Islet of Langerhans (tissue), 1 donor: ENCODE measurements around the gene OR8B3.
"Not testable (repeated sequence)": the region's sequence is repeated elsewhere in the genome, so short reads cannot be mapped to it uniquely, and the experiment has no call there.

ENCODE experiments used
- FAIRE-seq: peaks from one replicate; lab custom pipeline; 2011; peaks lifted over from hg19 to GRCh38; lab: Jason Lieb, UNC

OR8B3 gene, protein sequence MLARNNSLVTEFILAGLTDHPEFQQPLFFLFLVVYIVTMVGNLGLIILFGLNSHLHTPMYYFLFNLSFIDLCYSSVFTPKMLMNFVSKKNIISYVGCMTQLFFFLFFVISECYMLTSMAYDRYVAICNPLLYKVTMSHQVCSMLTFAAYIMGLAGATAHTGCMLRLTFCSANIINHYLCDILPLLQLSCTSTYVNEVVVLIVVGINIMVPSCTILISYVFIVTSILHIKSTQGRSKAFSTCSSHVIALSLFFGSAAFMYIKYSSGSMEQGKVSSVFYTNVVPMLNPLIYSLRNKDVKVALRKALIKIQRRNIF

DNA sequence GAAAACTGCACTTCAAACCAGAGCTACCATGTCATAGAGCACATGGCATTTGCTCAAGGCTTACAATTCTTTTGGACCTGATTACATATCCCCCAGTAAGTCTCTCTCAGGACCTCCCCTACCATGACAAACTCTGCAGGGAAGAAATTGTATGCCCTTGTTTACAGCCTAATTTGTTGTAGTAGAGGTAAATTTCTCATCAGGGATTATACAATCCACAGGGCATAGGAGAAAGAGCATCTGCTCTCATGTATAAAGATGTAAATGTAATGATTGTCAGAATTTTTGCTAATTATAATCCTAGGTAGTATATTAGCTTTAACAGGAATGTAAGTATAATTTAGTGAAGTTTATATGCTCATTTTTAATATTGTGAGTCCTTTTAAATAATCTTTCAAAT lies at the start of gene OR8B3:
TSS of gene OR8B3 (minus strand) at position 101 of the 400 bp plus-strand sequence. CDS start 1,673 bp downstream, outside the sequence.
- no peak for FAIRE-seq

DNA sequence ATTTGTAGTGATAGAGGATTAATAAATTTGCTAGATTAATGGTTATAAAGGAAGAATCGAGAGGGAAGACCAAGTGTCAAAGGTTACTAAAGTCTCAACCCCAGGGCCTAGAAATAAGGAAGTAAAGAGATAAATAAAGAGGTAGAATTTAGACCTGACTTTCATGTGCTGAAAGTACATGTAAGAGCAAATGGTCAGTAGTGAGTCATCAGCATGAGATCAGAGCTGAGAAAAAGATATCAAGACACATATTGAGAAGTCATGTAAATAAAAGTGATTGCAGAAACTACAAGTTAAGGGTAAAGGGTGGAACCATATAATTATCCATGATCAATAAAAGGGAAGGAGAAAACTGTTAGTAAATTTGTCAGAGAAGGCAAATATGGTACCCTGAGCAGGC lies 48.1 kb upstream of the OR8B3 start:
- no peak for FAIRE-seq

DNA sequence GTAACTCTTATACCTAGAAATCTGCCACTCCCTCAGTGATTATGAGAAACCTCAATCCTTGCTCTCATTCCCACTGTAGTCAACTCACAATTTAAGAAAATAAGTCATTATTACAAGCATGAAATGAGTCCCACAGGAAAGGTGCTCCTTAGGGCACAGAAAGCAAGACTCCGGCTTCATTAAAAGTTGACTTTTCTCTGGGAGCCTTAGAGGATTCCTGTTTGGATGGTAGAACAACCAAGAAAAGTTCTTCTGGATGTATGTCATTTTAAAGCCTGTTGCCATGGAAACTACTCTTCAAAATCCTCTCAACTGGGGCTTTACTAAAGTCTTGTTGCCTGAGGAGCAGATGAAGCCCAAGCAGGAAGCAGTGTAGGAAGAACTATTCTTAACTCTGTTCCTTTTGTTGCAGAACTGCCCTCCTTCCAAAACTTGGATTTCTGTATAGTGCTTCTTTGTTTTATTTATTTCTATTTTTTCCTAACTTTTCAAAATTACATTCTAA lies 46.9 kb upstream of the OR8B3 start, which contains the start of gene OR8B8:
TSS of gene OR8B8 (minus strand) at position 51 of the 505 bp plus-strand sequence. CDS start 4,611 bp downstream, outside the sequence.
- no peak for FAIRE-seq

DNA sequence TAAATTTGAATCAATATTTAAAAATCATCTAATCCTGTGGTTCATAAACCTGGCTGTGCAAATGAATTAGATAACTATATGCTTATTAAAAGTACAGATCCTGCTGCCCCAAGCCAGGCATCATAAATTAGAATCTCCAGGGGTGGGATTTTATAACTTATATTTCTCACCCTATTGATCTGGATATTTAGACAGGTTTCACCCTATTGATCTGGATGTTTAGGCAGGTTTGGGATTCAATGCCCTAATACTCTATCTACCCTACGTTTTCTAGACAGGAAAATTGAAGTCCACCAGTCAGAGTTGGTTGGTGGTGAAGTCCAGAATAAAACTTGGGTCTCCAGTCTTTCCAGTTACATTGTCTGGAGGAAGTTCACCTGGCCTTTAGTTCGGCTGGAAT lies 44.0 kb upstream of the OR8B3 start:
- no peak for FAIRE-seq

DNA sequence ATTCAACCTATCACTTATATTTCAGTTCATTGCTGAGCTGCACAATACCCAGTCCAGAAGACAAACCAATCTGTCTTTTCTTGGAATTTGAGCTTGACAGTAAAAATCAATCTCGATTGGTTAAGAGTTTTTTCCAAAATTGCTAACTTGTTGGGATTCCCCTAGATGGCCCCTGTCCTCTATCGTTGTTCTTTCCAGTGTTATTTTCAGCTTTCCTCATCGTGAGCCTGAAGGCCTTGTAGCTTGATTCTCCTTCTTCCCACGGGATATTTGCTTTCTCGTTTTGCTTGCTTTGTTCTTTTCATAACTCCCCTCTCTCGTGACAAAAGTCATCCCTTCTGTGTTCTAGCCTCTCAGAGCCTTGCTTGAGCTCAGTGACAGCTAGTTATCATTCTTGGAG lies 43.6 kb upstream of the OR8B3 start:
- no peak for FAIRE-seq

DNA sequence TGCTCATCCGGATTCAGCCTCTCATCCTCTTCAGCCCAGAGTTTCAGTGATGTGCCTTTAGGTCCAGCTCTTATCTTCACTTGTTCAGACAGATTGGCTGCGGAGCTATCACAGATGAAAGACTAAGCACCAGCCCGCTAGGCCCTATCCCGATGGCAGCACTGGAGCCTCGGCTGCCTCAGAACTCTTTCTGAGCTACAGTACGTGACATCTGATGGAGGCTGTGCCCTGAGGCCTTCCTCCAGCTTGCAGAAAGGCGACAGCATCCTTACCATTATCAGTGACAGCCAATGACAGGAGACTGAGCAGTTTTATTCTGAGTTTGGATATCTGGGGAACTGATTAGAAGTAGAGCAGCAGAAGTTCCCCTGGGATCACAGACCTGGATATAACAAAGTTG lies 42.7 kb upstream of the OR8B3 start:
- no peak for FAIRE-seq

DNA sequence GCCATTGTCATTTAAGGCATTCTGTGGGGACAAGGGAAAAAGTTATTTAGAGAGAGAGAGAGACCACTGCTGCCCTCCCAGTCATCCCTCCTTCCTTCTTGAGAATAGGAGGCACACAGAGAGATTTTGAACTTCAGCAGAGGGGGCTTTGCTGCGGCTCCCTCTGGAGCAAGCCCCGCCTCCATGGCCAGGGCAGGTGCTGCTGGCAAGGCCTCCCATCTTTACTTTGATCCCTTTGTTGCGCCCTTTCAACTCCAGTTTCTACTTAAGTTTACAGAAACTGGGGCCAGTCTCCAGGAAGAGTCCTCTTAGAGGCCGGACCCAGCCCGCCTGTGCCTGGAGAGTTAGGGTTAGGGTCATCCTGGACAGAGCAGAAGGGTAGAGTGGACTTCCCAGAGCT lies 42.3 kb upstream of the OR8B3 start:
- FAIRE-seq: no peak

DNA sequence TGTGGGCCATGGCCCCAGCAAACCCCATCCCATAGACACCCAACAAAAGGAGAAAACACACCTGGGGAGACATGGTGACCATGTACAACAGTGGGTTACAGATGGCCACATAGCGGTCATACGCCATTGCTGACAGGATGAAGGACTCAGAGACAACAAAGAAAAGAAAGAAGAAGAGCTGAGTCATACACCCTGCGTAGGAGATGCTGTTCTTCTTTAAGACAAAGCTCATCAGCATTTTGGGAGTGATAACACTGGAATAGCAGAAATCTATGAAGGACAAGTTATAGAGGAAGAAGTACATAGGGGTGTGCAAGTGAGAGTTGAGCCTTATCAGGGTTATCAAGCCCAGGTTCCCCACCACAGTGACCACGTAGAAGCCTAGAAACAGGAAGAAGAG lies 41.8 kb upstream of the OR8B3 start:
- no peak for FAIRE-seq

DNA sequence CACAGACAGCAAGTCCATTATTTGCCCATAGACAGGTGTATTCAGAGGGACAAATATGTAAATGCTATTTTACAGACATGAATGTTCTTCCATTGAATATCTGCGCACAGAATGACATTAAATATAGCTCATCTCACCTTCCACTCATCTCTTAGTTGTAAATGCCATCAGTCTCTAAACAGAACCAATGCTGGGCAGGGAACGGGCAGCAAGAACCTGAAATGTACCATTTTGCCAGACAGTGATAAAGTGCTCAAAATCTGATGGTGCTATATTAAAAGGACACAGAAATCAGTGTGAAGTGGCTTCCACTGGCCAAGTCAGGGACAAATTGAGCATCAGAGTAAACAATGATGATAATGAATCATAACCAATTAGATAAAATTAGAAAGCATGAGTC lies 35.9 kb upstream of the OR8B3 start:
- FAIRE-seq: no peak

DNA sequence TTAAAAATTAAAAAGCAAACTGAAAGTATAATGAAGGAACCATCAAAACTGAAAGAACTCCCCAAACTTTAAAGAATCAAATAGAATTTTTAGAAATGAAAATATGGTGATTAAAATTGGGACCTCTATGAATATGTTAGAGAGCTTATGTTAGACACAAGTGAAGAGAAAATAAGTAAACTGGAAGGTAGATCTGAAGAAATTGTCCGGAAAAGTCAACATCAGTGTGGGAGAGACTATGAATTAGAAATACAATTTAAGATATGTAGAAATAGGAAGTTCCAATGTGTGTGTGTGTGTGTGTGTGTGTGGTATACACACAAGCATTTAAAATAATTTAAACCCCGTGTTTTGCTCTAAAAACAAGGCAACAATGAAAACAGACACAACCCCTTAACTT lies 30.8 kb upstream of the OR8B3 start:
- FAIRE-seq: no peak

DNA sequence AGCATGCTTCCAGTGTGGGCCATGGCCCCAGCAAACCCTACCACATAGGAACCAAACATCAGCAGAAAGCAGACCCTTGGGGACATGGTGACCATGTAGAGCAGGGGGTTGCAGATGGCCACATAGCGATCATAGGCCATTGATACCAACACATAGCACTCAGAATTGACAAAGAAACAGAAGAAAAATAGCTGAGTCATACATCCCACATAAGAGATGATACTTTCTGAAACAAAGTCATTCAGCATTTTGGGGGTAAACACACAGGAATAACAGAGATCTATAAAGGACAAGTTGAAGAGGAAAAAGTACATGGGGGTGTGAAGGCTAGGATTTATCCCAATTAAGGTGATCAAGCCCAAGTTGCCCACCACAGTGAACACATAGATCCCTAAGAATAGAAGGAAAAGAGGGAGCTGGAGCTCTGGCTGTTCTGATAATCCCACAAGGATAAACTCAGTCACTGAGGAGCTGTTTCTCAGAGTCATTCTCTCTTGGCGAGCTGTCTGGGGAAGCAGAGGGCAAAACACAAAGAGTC lies 25.6 kb upstream of the OR8B3 start, which contains the start of gene OR8B4:
TSS of gene OR8B4 (minus strand) at position 488 of the 538 bp plus-strand sequence. CDS start at position 488, 0 bp downstream.
- no peak for FAIRE-seq

DNA sequence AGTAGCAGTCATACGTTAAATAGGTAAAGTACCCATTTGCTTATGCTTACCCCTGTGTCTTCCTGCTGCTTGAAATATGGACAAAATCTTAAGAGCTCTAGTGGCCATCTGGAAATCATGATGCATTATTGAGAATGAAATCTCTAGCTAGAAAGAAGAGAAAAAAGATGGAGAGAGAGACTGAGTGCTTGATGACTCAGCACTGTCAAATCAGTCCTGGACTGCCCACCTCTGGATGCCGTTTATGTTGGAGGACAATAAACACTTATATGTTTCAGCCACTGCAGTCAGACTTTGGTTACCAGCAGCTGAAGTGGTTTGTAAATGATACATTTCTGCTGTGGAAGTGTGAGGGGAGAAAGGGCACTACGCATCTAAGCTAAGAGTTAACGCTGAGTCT lies 22.2 kb upstream of the OR8B3 start:
- FAIRE-seq: no peak

DNA sequence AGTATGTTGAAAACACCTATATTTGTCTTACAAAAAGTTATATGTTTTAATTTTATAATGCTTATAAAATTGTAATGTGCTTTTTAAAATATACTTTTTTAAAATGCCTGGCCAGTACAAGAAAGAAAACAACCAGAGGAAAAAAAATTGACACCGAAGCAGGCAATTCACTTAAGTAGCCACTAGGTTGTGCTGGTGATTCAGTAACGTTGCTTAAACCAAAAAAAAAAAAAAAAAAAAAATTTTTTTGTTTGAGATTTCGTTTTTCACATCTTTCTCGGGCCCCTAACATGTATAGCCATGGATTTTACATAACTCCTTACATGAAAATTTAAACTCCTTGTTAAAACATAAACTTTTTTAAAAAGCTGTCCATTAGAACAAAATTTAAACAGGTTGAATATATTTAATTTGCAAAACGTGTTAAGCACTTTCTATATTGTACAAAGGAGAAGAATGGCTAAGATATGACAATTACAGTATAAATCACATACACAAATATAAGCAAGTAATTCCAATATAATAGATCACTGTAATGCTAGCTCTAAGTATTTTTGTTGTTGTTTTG lies 16.6 kb upstream of the OR8B3 start:
- FAIRE-seq: peak; percentile 84

DNA sequence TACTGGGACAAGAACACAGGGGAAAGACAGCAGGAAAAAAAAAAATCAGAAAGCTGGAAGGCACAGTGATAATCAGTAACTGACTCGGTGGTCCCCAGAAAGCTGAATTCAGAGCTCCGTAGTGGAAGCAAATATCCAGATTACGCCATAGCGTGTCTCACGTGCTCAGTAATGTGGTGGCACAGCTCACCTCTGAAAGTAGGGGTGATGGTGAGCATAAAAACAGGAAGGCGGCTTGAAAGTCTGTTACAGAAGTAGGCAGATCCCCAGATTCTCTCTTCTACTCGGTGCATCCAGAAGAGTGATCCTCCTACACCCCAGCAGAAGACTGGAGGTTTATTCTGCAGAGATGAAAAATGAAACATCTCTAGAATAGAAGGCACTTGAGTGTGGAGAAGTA lies 11.1 kb upstream of the OR8B3 start:
- no peak for FAIRE-seq

DNA sequence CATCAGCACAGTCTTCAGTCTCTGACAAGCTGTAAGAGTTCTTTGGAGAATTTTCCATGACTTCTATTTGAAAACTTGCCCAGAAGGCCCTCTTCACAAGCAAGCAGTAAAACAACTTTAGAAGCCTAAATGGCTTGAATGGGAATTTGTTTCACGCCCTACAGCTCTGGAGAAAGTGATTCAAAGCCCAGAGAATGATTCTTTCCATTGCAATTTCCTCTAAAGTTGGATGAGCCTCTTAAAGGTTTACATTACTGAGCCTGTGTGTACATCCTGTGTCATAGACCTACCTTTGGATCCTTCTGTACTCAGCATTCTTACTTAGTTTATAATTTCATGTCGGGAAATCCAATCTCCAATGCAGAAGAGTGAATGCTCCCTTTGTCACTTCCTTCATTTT lies 6.8 kb upstream of the OR8B3 start:
- no peak for FAIRE-seq

DNA sequence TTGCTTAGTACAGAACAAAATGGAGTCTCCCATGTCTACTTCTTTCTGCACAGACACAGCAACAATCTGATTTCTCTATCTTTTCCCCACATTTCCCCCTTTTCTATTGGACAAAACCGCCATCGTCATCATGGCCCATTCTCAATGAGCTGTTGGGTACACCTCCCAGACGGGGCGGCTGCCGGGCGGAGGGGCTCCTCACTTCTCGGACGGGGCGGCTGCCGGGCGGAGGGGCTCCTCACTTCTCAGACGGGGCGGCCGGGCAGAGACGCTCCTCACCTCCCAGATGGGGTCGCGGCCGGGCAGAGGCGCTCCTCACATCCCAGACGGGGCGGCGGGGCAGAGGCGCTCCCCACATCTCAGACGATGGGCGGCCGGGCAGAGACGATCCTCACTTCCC lies 4.4 kb upstream of the OR8B3 start:
- not testable (repeated sequence) for FAIRE-seq

DNA sequence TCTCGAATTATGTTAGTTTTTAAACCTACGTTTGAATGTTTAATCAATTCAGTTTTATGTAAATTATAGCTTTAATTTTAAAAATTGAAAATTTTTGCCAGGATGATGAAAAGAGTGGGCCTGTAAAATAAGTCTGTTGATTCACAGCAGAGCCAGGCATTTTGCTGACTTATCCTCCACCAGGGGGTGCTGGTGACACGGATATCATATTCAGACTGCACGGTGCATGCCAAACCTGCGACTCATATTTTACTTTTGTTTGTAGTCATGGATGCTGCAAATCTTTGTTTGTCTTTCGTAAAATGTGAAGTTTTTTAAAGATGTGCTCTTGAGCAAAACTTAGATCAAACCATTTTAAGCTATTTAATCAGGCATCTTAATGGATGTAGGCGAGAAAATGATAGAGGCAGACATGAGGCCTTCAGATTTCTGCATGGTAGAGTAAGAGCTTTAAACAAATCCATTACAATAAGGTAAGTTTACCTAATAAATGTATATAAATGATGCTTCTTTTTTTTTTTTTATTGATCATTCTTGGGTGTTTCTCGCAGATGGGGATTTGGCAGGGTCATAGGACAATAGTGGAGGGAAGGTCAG lies 3.6 kb upstream of the OR8B3 start:
- FAIRE-seq: no peak

DNA sequence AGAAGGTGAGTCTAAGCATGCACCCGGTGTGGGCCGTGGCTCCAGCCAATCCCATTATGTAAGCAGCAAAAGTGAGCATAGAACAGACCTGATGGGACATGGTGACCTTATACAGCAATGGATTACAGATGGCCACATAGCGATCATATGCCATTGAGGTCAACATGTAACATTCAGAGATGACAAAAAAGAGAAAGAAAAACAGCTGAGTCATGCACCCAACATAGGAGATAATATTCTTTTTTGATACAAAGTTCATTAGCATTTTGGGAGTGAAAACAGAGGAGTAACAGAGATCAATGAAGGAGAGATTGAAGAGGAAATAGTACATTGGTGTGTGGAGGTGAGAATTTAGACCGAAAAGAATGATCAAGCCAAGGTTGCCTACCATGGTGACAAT lies 2.0 kb downstream of the OR8B3 start:
- FAIRE-seq: not testable (repeated sequence)

DNA sequence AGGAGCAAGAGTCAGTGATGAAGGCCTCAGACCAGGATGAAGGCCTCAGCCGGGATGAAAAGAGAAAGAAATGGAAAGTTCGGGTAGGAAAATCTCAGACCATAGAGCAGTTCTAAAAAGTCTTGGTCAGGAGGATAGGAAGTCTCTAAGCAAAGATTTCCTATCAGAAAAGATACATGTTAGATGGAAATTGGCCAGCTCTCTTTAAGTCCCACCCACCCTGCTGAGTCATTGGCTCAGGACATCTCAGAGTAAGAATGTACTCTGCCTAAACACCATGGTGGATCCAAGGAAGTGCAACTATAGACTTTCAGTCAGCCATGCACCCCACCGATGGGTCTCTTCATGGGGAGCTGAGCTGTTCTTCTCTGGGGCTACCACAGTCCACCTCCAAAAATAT lies 4.4 kb downstream of the OR8B3 start:
- FAIRE-seq: no peak

DNA sequence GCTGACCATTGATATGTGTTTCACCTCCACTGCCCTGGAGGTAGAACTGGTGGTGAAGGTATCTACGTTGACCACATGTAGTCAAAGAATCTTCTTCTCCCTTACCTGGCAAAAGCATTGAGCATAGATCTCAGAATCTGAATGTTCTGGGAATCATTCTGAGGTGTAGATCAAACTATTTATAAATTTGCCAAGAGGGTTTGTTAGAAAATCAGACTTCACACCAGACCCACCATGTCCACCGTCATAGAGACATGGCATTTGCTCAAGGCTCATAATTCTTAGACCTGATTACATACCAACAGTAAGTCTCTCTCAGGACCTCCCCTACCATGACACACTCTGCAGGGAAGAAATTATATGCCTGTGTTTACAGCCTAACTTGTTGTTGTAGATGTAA lies 14.4 kb downstream of the OR8B3 start, which contains the start of gene OR8B2:
TSS of gene OR8B2 (minus strand) at position 101 of the 400 bp plus-strand sequence. CDS start 1,156 bp downstream, outside the sequence.
- no peak for FAIRE-seq

DNA sequence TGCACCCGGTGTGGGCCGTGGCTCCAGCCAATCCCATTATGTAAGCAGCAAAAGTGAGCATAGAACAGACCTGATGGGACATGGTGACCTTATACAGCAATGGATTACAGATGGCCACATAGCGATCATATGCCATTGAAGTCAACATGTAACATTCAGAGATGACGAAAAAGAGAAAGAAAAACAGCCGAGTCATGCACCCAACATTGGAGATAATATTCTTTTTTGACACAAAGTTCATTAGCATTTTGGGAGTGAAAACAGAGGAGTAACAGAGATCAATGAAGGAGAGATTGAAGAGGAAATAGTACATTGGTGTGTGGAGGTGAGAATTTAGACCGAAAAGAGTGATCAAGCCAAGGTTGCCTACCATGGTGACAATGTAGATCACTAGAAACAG lies 16.0 kb downstream of the OR8B3 start:
- not testable (repeated sequence) for FAIRE-seq

DNA sequence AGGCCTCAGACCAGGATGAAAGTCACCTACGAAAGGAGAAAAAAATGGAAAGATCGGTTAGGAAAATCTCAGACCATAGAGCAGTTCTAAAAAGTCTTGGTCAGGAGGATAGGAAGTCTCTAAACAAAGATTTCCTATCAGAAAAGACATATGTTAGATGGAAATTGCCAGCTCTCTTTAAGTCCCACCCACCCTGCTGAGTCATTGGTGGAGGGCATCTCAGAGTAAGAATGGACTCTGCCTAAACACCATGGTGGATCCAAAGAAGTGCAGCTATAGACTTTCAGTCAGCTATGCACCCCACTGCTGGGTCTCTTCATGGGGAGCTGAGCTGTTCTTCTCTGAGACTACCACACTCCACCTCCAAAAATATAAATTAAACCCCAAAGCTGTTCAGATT lies 18.2 kb downstream of the OR8B3 start:
- no peak for FAIRE-seq

DNA sequence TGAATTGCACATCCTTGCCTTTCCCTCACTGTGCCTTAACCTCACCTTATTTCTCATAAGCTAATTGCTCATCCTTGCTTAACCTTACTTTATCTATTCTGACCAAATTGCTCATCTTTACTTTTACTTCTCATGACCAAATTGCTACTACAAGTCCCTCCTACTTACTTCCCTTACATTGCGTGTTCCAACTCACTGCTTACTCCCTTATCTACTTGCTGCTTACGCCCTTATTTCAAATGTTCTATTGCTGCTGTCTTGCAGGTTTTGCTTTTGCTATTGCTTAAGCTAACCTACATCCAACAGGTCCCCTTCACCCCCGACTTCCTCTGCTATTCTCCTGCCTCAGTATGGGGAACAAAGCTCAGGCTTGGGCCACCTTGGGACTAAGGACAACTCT lies 22.5 kb downstream of the OR8B3 start:
- no peak for FAIRE-seq
